Measurements from ENCODE around the gene DBT. TPM values are rescaled to one million over a fixed set of nuclear protein-coding genes. Genes with fewer than 3 reads are reported as not detected.

The DBT gene
- total and polyA plus RNA-seq, 2 donors (not counting 1 experiment from before 2014, with no cell fraction given): 2.6 to 15.1 TPM

- ATAC-seq (ENCODE audit: low read depth) (no peak), DNase-seq (no peak)
- H3K79me2 ChIP-seq (ENCODE audit: control insufficient read depth, insufficient read depth, low read length): no peaks in the 10 kb centered on the region
- CTCF ChIA-PET: interaction anchor here (1.1 kb wide), 1 partner anchor 307 kb away, joined by 8 read pairs; no protein-coding TSS in a partner anchor
- H3K27ac Mint-ChIP-seq: no peak overlapping the region
- POLR2A ChIA-PET: no interaction called here
- H3K27ac ChIP-seq (ENCODE audit: low read length in 2 of 2): peak overlapping the region in 1 of 2 donors; percentile 1
- H3K9me3 Mint-ChIP-seq (ENCODE audit: insufficient read depth): no peaks in the 10 kb centered on the region
- H4K20me1 ChIP-seq (ENCODE audit: control insufficient read depth, insufficient read depth, low read length, poor library complexity, severe bottlenecking): no peaks in the 10 kb centered on the region
- peaks cover 4 to 9% of the 10 kb centered on the region in 2 donors for H3K4me1 ChIP-seq (ENCODE audit: control insufficient read depth in 2 of 2, insufficient read depth in 2 of 2, low read length in 2 of 2)
- no peaks in the 10 kb centered on the region for H3K27me3 Mint-ChIP-seq
- TF ChIP-seq CTCF (IDR thresholded peaks at IDR 0.05) (no peak), EZH2 (IDR thresholded peaks at IDR 0.05; ENCODE audit: borderline replicate concordance, insufficient read depth, low read depth, low read length, poor library complexity, severe bottlenecking) (no peak)
- peaks cover 0 to 8% of the 10 kb centered on the region in 2 experiments for H3K36me3 ChIP-seq (replicated peaks in 1 of 2; ENCODE audit: control extremely low read depth in 1 of 2, control insufficient read depth in 1 of 2, extremely low read depth in 1 of 2, insufficient read depth in 2 of 2, low read length in 1 of 2)
- intact Hi-C loops (cut with micrococcal nuclease): no loop called here
- H3K4me3 Mint-ChIP-seq: no peak overlapping the region
- H3K4me3 ChIP-seq (ENCODE audit: control extremely low read depth in 1 of 5, extremely low read depth in 1 of 5, insufficient read depth in 1 of 5, low read depth in 2 of 5, low read length in 4 of 5): no peak overlapping the region
- H3K4me2 ChIP-seq (replicated peaks; ENCODE audit: low read depth, low read length, poor library complexity, severe bottlenecking): no peak overlapping the region
- H3K4me1 Mint-ChIP-seq: peaks cover 8% of the 10 kb centered on the region
- H3K27me3 ChIP-seq (replicated peaks in 1 of 4; ENCODE audit: control extremely low read depth in 1 of 4, control insufficient read depth in 3 of 4, insufficient read depth in 4 of 4, low read length in 3 of 4): no peaks in the 10 kb centered on the region
- 81% methylated on average over 2 of the region's 2 CpGs for WGBS (ENCODE audit: insufficient coverage)
- H2AFZ ChIP-seq (ENCODE audit: insufficient read depth, low read depth, low read length, poor library complexity, severe bottlenecking): no peak overlapping the region
- no peaks in the 10 kb centered on the region for H3K9me3 ChIP-seq (ENCODE audit: control extremely low read depth in 1 of 3, control insufficient read depth in 2 of 3, insufficient read depth in 1 of 3, low read length in 2 of 3)
- H3K9ac ChIP-seq (ENCODE audit: low read length): no peak overlapping the region
Measured at GRCh38 chr1:100151679-100152078, 98.0 kb downstream of the DBT start.

GRCh38 chr1:100147875-100148274, 101.8 kb downstream of the DBT start:
- Mint-ChIP-seq H3K27ac (no peak overlapping the region), H3K4me1 (peaks cover 6% of the 10 kb centered on the region), H3K9me3 (ENCODE audit: insufficient read depth) (no peaks in the 10 kb centered on the region), H3K27me3 (no peaks in the 10 kb centered on the region), H3K4me3 (no peak overlapping the region)
- Histone ChIP-seq H3K9ac (ENCODE audit: low read length) (no peak overlapping the region), H2AFZ (ENCODE audit: insufficient read depth, low read depth, low read length, poor library complexity, severe bottlenecking) (no peak overlapping the region), H3K27ac (ENCODE audit: low read length in 2 of 2) (no peak overlapping the region), H4K20me1 (ENCODE audit: control insufficient read depth, insufficient read depth, low read length, poor library complexity, severe bottlenecking) (no peaks in the 10 kb centered on the region), H3K79me2 (ENCODE audit: control insufficient read depth, insufficient read depth, low read length) (no peaks in the 10 kb centered on the region), H3K9me3 (ENCODE audit: control extremely low read depth in 1 of 3, control insufficient read depth in 2 of 3, insufficient read depth in 1 of 3, low read length in 2 of 3) (no peaks in the 10 kb centered on the region), H3K27me3 (replicated peaks in 1 of 4; ENCODE audit: control extremely low read depth in 1 of 4, control insufficient read depth in 3 of 4, insufficient read depth in 4 of 4, low read length in 3 of 4) (no peaks in the 10 kb centered on the region), H3K4me1 (ENCODE audit: control insufficient read depth in 2 of 2, insufficient read depth in 2 of 2, low read length in 2 of 2) (peaks cover 4 to 9% of the 10 kb centered on the region in 2 donors), H3K4me2 (replicated peaks; ENCODE audit: low read depth, low read length, poor library complexity, severe bottlenecking) (no peak overlapping the region), H3K4me3 (ENCODE audit: control extremely low read depth in 1 of 5, extremely low read depth in 1 of 5, insufficient read depth in 1 of 5, low read depth in 2 of 5, low read length in 4 of 5) (no peak overlapping the region), H3K36me3 (replicated peaks in 1 of 2; ENCODE audit: control extremely low read depth in 1 of 2, control insufficient read depth in 1 of 2, extremely low read depth in 1 of 2, insufficient read depth in 2 of 2, low read length in 1 of 2) (peaks cover 3 to 38% of the 10 kb centered on the region in 2 experiments)
- ChIA-PET POLR2A (no interaction called here), CTCF (no interaction called here)
- ATAC-seq (ENCODE audit: low read depth): no peak
- TF ChIP-seq CTCF (IDR thresholded peaks at IDR 0.05): no peak
- no peak for DNase-seq
- 100% methylated on average over 1 of the region's 4 CpGs for WGBS (ENCODE audit: insufficient coverage)
- intact Hi-C loops (cut with micrococcal nuclease): no loop called here

All from B cell (primary cell).